GM23338 (cell line): ENCODE data around the gene ESPL1. TPM values are rescaled to one million over a fixed set of nuclear protein-coding genes. Genes with fewer than 3 reads are reported as not detected.

ENCODE experiments used
- ATAC-seq: fragments of 200-7000 bp; cut with Tn5 transposase; 3 replicates; pipeline ENCODE4 v1.9.1; 2020
- DNase-seq: peaks from one replicate; pipeline ENCODE4 v3.0.0-alpha.2; 2015; ENCODE audit warnings: low spot score
- H2AFZ ChIP-seq: fragments of 200-600 bp; sonication (generic); 2 replicates; pipeline ENCODE4 v1.8.0; 2016; ENCODE audit warnings: antibody characterized with exemption, mild to moderate bottlenecking, moderate library complexity
- H3F3A ChIP-seq: fragments of 200-600 bp; sonication (generic); replicated peaks from 2 replicates; pipeline ENCODE4 v1.8.0; 2017; ENCODE audit warnings: antibody characterized with exemption, mixed run types, low read depth
- H3K27ac ChIP-seq: fragments of 200-600 bp; sonication (generic); 2 replicates; pipeline ENCODE4 v1.6.1; 2016; ENCODE audit warnings: low read depth
- H3K27me3 ChIP-seq: fragments of 200-600 bp; sonication (generic); 2 replicates; pipeline ENCODE4 v1.8.0; 2016; ENCODE audit warnings: mild to moderate bottlenecking, mixed run types, moderate library complexity; ENCODE audit not compliant: insufficient read depth
- H3K36me3 ChIP-seq: fragments of 200-600 bp; sonication (generic); 2 replicates; pipeline ENCODE4 v1.8.0; 2016; ENCODE audit warnings: mild to moderate bottlenecking; ENCODE audit not compliant: insufficient read depth
- H3K4me1 ChIP-seq: fragments of 200-600 bp; sonication (generic); 2 replicates; pipeline ENCODE4 v1.8.0; 2016; ENCODE audit warnings: mild to moderate bottlenecking, moderate library complexity; ENCODE audit not compliant: insufficient read depth
- H3K4me2 ChIP-seq: fragments of 200-600 bp; sonication (generic); 2 replicates; pipeline ENCODE4 v1.7.1; 2017; ENCODE audit warnings: mixed run types
- H3K4me3 ChIP-seq: fragments of 200-600 bp; sonication (generic); 2 replicates; pipeline ENCODE4 v1.6.1; 2016; ENCODE audit warnings: mixed run types
- H3K79me2 ChIP-seq: fragments of 200-600 bp; sonication (generic); replicated peaks from 2 replicates; pipeline ENCODE4 v1.8.0; 2017; ENCODE audit warnings: mild to moderate bottlenecking; ENCODE audit not compliant: insufficient read depth
- H3K9me2 ChIP-seq: fragments of 200-600 bp; sonication (generic); 2 replicates; pipeline ENCODE4 v1.8.0; 2017; ENCODE audit not compliant: insufficient read depth
- H4K20me1 ChIP-seq: fragments of 200-600 bp; sonication (generic); replicated peaks from 2 replicates; pipeline ENCODE4 v1.8.0; 2017; ENCODE audit warnings: mild to moderate bottlenecking; ENCODE audit not compliant: insufficient read depth
- H3K27ac Mint-ChIP-seq: 2 replicates; pipeline ENCODE4 v1.8.0; 2020; ENCODE audit warnings: inconsistent platforms, mild to moderate bottlenecking, moderate library complexity, mixed read lengths
- H3K27me3 Mint-ChIP-seq: 3 replicates; pipeline ENCODE4 v1.8.0; 2022; ENCODE audit warnings: low read depth, mild to moderate bottlenecking, moderate library complexity, mixed read lengths, inconsistent platforms; ENCODE audit not compliant: insufficient read depth, poor library complexity
- H3K36me3 Mint-ChIP-seq: 3 replicates; pipeline ENCODE4 v1.8.0; 2021; ENCODE audit warnings: low read depth, mild to moderate bottlenecking, inconsistent platforms, moderate library complexity, mixed read lengths
- H3K4me1 Mint-ChIP-seq: 3 replicates; pipeline ENCODE4 v1.8.0; 2020; ENCODE audit warnings: mild to moderate bottlenecking, inconsistent platforms, mixed read lengths
- H3K4me3 Mint-ChIP-seq: 3 replicates; pipeline ENCODE4 v1.8.0; 2021; ENCODE audit warnings: moderate library complexity, mild to moderate bottlenecking, inconsistent platforms, mixed read lengths
- H3K9me3 Mint-ChIP-seq: 3 replicates; pipeline ENCODE4 v1.8.0; 2020; ENCODE audit warnings: moderate library complexity, mild to moderate bottlenecking, inconsistent platforms, mixed read lengths
- NANOG ChIP-seq: IDR thresholded peaks from 2 replicates; pipeline ENCODE4 v1.6.1; 2016; ENCODE audit warnings: antibody characterized with exemption, borderline replicate concordance
- STAT1 ChIP-seq: IDR thresholded peaks from one replicate; pipeline ENCODE4 v1.6.1; 2016; ENCODE audit warnings: antibody characterized with exemption; ENCODE audit not compliant: unreplicated experiment
- polyA plus RNA-seq: library from polyadenylated mRNA; unstranded; fragments of >200 nt; fragmentation: Nextera tagmentation; extraction: Ambion mirVana; gene quantifications from 2 replicates; pipeline ENCODE4 v1.2.1, GENCODE V29; 2016
- total RNA-seq: library from RNA; depleted of rRNA; stranded (reverse); fragments of >200 nt; shearing (Covaris generic); gene quantifications from 2 replicates; pipeline ENCODE4 v1.2.3, GENCODE V29; 2014
- TF ChIP-seq, protein P1 (sequence below): IDR thresholded peaks from one replicate; pipeline ENCODE4 v1.6.1; 2018; ENCODE audit warnings: antibody characterized with exemption; ENCODE audit not compliant: unreplicated experiment
- TF ChIP-seq, protein P2 (sequence below), 2 experiments: fragments of 200-600 bp in 1 of 2; sonication (generic) in 1 of 2; conservative IDR thresholded peaks; 2 replicates each; pipeline versions ENCODE4 v1.5.1 to v1.6.1; 2016 to 2017; ENCODE audit warnings: antibody characterized with exemption in 2 of 2, low read depth in 2 of 2, mild to moderate bottlenecking in 2 of 2, moderate library complexity in 1 of 2
- TF ChIP-seq, protein P3 (sequence below): fragments of 250-450 bp; sonication (Bioruptor Pico); IDR thresholded peaks from 2 replicates; pipeline ENCODE4 v1.5.0; 2020; ENCODE audit warnings: mild to moderate bottlenecking, moderate library complexity

Gene ESPL1
- total and polyA plus RNA-seq, 2 experiments from 2014 or later = 13.2 to 56.5 TPM

DNA sequence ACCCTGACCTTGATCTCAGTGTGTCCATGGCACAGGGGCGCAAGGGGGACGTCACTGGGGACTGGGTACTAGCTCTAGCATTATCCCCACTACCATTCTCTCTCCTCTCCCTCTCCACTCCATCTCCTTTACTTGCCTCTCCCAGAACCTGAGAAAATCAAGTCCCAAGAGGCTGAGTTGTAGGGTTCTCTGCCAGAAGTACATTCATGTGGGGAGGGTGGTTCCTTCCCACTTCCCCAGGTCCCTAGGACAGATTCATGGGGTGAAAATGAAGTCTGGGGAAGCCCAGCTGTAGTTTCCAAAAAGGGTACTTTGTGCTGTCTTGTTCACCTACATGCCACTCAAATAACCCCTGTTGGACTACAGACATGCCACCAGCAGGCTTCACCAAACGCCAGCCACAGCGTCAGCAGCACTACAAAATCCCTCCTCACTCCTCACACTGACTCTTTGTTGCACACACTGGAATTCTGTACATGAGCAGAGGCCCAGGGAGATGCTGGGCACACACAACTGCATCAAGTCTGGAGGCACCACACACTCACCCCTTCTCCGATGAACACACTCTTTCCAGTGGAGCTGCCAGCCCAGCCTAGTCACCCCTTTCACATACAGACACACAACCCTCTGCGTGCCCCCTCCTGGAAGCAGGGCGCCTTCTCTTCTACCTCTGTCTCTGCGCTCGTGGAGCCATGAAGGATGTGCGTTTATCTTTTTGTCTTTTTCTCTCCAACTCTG lies 43.0 kb upstream of the ESPL1 start (continued):
- TF ChIP-seq, protein P1, sequence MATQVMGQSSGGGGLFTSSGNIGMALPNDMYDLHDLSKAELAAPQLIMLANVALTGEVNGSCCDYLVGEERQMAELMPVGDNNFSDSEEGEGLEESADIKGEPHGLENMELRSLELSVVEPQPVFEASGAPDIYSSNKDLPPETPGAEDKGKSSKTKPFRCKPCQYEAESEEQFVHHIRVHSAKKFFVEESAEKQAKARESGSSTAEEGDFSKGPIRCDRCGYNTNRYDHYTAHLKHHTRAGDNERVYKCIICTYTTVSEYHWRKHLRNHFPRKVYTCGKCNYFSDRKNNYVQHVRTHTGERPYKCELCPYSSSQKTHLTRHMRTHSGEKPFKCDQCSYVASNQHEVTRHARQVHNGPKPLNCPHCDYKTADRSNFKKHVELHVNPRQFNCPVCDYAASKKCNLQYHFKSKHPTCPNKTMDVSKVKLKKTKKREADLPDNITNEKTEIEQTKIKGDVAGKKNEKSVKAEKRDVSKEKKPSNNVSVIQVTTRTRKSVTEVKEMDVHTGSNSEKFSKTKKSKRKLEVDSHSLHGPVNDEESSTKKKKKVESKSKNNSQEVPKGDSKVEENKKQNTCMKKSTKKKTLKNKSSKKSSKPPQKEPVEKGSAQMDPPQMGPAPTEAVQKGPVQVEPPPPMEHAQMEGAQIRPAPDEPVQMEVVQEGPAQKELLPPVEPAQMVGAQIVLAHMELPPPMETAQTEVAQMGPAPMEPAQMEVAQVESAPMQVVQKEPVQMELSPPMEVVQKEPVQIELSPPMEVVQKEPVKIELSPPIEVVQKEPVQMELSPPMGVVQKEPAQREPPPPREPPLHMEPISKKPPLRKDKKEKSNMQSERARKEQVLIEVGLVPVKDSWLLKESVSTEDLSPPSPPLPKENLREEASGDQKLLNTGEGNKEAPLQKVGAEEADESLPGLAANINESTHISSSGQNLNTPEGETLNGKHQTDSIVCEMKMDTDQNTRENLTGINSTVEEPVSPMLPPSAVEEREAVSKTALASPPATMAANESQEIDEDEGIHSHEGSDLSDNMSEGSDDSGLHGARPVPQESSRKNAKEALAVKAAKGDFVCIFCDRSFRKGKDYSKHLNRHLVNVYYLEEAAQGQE = no peak
- TF ChIP-seq NANOG = no peak
- TF ChIP-seq, protein P2, sequence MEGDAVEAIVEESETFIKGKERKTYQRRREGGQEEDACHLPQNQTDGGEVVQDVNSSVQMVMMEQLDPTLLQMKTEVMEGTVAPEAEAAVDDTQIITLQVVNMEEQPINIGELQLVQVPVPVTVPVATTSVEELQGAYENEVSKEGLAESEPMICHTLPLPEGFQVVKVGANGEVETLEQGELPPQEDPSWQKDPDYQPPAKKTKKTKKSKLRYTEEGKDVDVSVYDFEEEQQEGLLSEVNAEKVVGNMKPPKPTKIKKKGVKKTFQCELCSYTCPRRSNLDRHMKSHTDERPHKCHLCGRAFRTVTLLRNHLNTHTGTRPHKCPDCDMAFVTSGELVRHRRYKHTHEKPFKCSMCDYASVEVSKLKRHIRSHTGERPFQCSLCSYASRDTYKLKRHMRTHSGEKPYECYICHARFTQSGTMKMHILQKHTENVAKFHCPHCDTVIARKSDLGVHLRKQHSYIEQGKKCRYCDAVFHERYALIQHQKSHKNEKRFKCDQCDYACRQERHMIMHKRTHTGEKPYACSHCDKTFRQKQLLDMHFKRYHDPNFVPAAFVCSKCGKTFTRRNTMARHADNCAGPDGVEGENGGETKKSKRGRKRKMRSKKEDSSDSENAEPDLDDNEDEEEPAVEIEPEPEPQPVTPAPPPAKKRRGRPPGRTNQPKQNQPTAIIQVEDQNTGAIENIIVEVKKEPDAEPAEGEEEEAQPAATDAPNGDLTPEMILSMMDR (conservative IDR thresholded peaks at IDR 0.05; ENCODE audit: low read depth in 2 of 2) = no peak
- no peak for TF ChIP-seq STAT1

DNA sequence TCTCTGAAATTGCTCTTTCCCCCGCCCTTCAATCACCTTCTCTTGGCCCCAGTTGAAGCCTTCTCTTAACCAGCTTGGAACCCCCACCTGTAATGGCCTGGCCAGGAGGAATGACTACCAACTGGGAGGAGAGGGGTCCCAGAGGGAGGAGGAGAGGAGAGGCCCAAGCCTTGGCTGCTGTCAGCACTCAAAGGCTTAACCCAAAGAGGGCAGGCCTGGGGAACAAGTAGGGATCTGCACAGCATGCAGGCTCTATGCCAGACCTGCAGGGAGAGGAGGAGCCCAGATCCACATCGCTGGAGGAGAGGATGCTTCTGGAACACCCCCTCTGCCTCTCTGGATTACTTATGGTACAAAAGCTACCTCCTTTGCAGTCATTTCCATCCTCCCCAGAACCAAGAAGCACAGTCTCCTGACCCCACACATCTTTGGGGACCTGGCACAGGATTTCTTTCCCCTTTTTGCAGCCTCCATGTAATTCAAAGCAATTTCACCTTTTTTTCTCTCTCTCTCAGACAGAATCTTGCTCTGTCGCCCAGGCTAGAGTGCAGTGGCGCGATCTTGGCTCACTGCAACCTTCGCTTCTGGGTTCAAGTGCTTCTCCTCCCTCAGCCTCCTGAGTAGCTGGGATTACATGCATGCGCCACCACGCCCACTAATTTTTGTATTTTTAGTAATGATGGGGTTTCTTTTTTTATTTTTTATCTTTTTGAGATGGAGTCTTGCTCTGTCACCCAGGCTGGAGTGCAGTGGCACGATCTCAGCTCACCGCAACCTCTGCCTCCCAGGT lies 42.3 kb upstream of the ESPL1 start:
- H3K4me2 ChIP-seq = peak overlapping the region; percentile 91
- peaks cover 4% of the 10 kb centered on the region; the same call in 1 of the 2 replicates for H3K27me3 ChIP-seq
- no peaks in the 10 kb centered on the region for H3K9me2 ChIP-seq
- Mint-ChIP-seq H3K36me3 (peaks cover 5% of the 10 kb centered on the region), H3K27ac (no peak overlapping the region), H3K9me3 (no peaks in the 10 kb centered on the region), H3K27me3 (peaks cover 28% of the 10 kb centered on the region), H3K4me1 (peaks cover 64% of the 10 kb centered on the region), H3K4me3 (peak overlapping the region; percentile 32; the same call in 1 of the 3 replicates)
- no peaks in the 10 kb centered on the region; the same call in 1 of the 2 replicates for H3K36me3 ChIP-seq
- H3K4me1 ChIP-seq = peaks cover 64% of the 10 kb centered on the region
- H2AFZ ChIP-seq = no peak overlapping the region
- peak; percentile 50 for DNase-seq
- H3K4me3 ChIP-seq = no peak overlapping the region
- H3K27ac ChIP-seq = no peak overlapping the region
- ATAC-seq = peak; percentile 3
- no peaks in the 10 kb centered on the region; the same call in 1 of the 2 replicates for H3K79me2 ChIP-seq
- H3F3A ChIP-seq = peaks cover 21% of the 10 kb centered on the region
- H4K20me1 ChIP-seq = no peaks in the 10 kb centered on the region
- TF ChIP-seq, protein P3, sequence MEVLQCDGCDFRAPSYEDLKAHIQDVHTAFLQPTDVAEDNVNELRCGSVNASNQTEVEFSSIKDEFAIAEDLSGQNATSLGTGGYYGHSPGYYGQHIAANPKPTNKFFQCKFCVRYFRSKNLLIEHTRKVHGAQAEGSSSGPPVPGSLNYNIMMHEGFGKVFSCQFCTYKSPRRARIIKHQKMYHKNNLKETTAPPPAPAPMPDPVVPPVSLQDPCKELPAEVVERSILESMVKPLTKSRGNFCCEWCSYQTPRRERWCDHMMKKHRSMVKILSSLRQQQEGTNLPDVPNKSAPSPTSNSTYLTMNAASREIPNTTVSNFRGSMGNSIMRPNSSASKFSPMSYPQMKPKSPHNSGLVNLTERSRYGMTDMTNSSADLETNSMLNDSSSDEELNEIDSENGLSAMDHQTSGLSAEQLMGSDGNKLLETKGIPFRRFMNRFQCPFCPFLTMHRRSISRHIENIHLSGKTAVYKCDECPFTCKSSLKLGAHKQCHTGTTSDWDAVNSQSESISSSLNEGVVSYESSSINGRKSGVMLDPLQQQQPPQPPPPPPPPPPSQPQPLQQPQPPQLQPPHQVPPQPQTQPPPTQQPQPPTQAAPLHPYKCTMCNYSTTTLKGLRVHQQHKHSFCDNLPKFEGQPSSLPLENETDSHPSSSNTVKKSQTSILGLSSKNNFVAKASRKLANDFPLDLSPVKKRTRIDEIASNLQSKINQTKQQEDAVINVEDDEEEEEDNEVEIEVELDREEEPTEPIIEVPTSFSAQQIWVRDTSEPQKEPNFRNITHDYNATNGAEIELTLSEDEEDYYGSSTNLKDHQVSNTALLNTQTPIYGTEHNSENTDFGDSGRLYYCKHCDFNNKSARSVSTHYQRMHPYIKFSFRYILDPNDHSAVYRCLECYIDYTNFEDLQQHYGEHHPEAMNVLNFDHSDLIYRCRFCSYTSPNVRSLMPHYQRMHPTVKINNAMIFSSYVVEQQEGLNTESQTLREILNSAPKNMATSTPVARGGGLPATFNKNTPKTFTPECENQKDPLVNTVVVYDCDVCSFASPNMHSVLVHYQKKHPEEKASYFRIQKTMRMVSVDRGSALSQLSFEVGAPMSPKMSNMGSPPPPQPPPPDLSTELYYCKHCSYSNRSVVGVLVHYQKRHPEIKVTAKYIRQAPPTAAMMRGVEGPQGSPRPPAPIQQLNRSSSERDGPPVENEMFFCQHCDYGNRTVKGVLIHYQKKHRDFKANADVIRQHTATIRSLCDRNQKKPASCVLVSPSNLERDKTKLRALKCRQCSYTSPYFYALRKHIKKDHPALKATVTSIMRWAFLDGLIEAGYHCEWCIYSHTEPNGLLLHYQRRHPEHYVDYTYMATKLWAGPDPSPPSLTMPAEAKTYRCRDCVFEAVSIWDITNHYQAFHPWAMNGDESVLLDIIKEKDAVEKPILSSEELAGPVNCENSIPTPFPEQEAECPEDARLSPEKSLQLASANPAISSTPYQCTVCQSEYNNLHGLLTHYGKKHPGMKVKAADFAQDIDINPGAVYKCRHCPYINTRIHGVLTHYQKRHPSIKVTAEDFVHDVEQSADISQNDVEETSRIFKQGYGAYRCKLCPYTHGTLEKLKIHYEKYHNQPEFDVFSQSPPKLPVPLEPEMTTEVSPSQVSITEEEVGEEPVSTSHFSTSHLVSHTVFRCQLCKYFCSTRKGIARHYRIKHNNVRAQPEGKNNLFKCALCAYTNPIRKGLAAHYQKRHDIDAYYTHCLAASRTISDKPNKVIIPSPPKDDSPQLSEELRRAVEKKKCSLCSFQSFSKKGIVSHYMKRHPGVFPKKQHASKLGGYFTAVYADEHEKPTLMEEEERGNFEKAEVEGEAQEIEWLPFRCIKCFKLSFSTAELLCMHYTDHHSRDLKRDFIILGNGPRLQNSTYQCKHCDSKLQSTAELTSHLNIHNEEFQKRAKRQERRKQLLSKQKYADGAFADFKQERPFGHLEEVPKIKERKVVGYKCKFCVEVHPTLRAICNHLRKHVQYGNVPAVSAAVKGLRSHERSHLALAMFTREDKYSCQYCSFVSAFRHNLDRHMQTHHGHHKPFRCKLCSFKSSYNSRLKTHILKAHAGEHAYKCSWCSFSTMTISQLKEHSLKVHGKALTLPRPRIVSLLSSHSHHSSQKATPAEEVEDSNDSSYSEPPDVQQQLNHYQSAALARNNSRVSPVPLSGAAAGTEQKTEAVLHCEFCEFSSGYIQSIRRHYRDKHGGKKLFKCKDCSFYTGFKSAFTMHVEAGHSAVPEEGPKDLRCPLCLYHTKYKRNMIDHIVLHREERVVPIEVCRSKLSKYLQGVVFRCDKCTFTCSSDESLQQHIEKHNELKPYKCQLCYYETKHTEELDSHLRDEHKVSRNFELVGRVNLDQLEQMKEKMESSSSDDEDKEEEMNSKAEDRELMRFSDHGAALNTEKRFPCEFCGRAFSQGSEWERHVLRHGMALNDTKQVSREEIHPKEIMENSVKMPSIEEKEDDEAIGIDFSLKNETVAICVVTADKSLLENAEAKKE = no peak
- TF ChIP-seq, protein P1 = no peak
